ENCODE data around the gene ZNF740.

- TF ChIP-seq POLR2AphosphoS5 (IDR thresholded peaks at IDR 0.05) (no peak), POLR2A (IDR thresholded peaks at IDR 0.05) (no peak)
These were observed 9.4 kb upstream of the ZNF740 start for GRCh38 chr12:53170876-53171724.
